MM.1S (cell line): ENCODE results near the gene BCL11B.

Experiments
- CTCF ChIP-seq: fragments of 300-600 bp; sonication (generic); IDR thresholded peaks from 2 replicates; pipeline ENCODE4 v1.5.1; 2016; ENCODE audit warnings: antibody characterized with exemption, low read length, mixed read lengths
- EZH2 ChIP-seq: fragments of 300-600 bp; sonication (generic); optimal IDR thresholded peaks from 2 replicates; pipeline ENCODE3; 2017; ENCODE audit warnings: low read depth, mild to moderate bottlenecking, antibody characterized with exemption, low read length, mixed read lengths

DNA sequence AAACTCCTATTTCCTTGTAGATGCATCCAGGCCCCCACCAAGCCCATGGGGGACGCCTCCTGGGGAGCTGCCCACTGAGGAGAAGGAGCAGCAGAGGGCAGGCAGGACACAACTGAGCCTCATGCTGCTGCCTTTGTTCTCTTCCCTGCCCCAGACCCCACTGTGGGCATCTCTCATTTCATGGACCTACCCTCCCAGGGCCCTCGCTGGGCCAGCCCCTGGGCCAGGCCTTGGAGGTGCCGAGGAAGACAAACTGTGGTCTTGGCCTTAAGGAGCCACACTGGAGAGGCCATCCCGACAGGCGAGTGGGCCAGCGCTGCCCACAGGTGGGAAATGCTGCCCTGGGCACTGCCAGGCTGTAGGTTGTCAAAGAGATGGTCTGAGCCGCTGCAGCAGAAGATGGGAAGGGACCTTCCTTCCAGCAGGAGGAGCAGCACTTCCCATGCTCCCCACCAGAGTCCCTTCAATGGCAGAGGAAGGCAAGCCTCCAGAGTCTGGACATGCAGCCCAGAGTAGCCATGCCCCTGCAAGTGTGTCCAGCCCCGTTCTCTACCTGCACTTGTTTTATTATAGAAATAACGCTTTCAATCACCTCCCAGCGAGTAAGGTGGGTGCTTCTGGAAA lies 147.4 kb downstream of the BCL11B start:
- no peak for TF ChIP-seq CTCF
- no peak for TF ChIP-seq EZH2
